ENCODE measurements around the gene BTN1A1. TPM values are rescaled to one million over a fixed set of nuclear protein-coding genes. Genes with fewer than 3 reads are reported as not detected.

BTN1A1 gene
- total and polyA plus RNA-seq, 10 of the 15 experiments (the other 5 are each of a cell fraction or from before 2014, with no cell fraction given), result 0.05 to 2.2 (median 0.87) TPM

- Histone ChIP-seq H4K20me1 (ENCODE audit: control insufficient read depth, insufficient read depth) (no peaks in the 10 kb centered on the region), H3K4me1 (ENCODE audit: control insufficient read depth, insufficient read depth, low read length) (peaks cover 15% of the 10 kb centered on the region), H3K36me3 (ENCODE audit: control insufficient read depth in 2 of 2, insufficient read depth in 2 of 2, low read length in 1 of 2) (peaks cover 9 to 23% of the 10 kb centered on the region in 2 experiments), H3K4me2 (ENCODE audit: control insufficient read depth, insufficient read depth) (no peak overlapping the region), H3K9ac (ENCODE audit: control insufficient read depth, insufficient read depth, low read length) (no peak overlapping the region), H3K79me2 (ENCODE audit: control insufficient read depth, insufficient read depth, low read length) (no peaks in the 10 kb centered on the region), H3K27me3 (replicated peaks in 1 of 2; ENCODE audit: control insufficient read depth in 2 of 2, insufficient read depth in 2 of 2, low read length in 1 of 2) (no peaks in the 10 kb centered on the region), H3K9me3 (replicated peaks; ENCODE audit: control insufficient read depth, insufficient read depth, low read length) (peaks cover 6% of the 10 kb centered on the region; the same call in 2 of the 3 replicates), H2AFZ (ENCODE audit: control insufficient read depth, low read depth, low read length) (no peak overlapping the region), H3K4me3 (no peak overlapping the region), H3K27ac (ENCODE audit: control insufficient read depth, insufficient read depth) (no peak overlapping the region)
- FAIRE-seq (no peak), DNase-seq (ENCODE audit: low read depth, low spot score) (no peak), ATAC-seq (no peak)
- ChIA-PET SMC1A (ENCODE audit: uncharacterized antibody, unreplicated experiment) (interaction anchor here (1.2 kb wide), 1 partner anchor 23 kb away, joined by 3 read pairs; no protein-coding TSS in a partner anchor), CTCF (interaction anchor here (1.4 kb wide), 1 partner anchor 21 kb away, joined by 3 read pairs; no protein-coding TSS in a partner anchor), RAD21 (ENCODE audit: unreplicated experiment) (no interaction called here), POLR2A (no interaction called here)
- intact Hi-C loops (cut with micrococcal nuclease; ENCODE audit: unreplicated experiment) (no loop called here), in situ Hi-C loops (cut with MboI) (no loop called here)
- BruUV-seq (replicated peaks), result no TSS peak
- 100% methylated on average over 2 of the region's 2 CpGs for WGBS (ENCODE audit: insufficient coverage, insufficient replicate concordance, low lambda C conversion rate, missing lambda C conversion rate)
- TF ChIP-seq PRDM15 (CRISPR knock-in tag; IDR thresholded peaks at IDR 0.05), result no peak
- 0 out of 4 replicates have a peak, but pooled peaks of 1 of the 2 experiments have one; percentile 12 for TF ChIP-seq IKZF2 (IDR thresholded peaks at IDR 0.05)
- TF ChIP-seq EZH2 (IDR thresholded peaks at IDR 0.05; ENCODE audit: borderline replicate concordance, control insufficient read depth, low read depth, low read length), result no peak
- no peak for TF ChIP-seq IKZF1 (conservative IDR thresholded peaks at IDR 0.05)
- TF ChIP-seq E2F8 (IDR thresholded peaks at IDR 0.05; ENCODE audit: low read depth, partially characterized antibody), result no peak
- TF ChIP-seq SPI1 (IDR thresholded peaks at IDR 0.05; ENCODE audit: borderline replicate concordance, insufficient read depth, low read depth, low read length), result peak; percentile 86
- TF ChIP-seq SKIL (IDR thresholded peaks at IDR 0.05; ENCODE audit: low read depth, poor library complexity, severe bottlenecking), result no peak
- 0 out of 2 replicates have a peak, but pooled peaks have one; percentile 37 for TF ChIP-seq POLR2AphosphoS5 (IDR thresholded peaks at IDR 0.05; ENCODE audit: low read length)
Observed at GRCh38 chr6:26468829-26469228, 31.3 kb upstream of the BTN1A1 start.

Data from GM12878 (cell line).